GM18909 (cell line): ENCODE measurements around the gene METTL17.
"Not testable (repeated sequence)": the region's sequence is repeated elsewhere in the genome, so short reads cannot be mapped to it uniquely, and the experiment has no call there.

Experiments used
- ATAC-seq: cut with Tn5 transposase; IDR thresholded peaks from one replicate; pipeline ENCODE4 v1.9.1; 2021; ENCODE audit warnings: mild to moderate bottlenecking; ENCODE audit not compliant: unreplicated experiment, poor library complexity

The METTL17 gene

DNA sequence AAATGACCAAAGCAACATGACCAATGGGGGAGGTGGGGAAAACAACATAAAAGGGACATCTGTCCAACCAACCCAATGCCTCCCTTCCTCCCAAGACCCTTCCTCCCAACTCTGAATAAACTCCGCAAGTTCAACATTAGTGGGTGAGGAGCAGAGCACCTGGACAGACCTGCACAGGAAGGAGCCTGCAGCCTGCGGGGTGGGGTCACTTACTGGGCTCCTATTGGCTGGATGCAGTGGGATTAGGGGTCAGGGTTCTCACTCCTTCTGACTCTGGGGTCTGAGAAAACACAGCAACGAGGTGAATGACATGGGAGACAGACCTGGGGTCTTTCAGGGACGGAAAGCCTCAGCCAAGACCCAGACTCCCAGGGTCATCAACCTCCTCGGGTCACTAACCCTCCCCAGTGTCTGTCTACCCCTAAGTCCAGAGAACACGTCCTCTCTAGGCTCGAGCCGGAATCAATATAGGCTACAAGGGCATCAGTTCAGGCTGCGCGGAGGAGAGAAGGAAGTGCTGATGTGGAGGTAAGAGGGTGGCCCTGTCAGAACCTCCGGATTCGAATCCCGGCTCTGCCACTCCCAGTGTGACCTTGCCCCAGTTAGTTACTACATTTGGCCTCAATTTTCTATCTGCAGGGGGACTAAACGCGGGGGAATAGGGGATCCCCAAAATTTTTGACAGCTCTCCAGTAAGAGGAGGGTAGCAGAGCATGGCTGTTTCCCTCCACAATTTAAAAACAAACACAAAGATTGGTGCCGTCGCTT is 34.2 kb downstream of the METTL17 start:
- ATAC-seq: no peak

DNA sequence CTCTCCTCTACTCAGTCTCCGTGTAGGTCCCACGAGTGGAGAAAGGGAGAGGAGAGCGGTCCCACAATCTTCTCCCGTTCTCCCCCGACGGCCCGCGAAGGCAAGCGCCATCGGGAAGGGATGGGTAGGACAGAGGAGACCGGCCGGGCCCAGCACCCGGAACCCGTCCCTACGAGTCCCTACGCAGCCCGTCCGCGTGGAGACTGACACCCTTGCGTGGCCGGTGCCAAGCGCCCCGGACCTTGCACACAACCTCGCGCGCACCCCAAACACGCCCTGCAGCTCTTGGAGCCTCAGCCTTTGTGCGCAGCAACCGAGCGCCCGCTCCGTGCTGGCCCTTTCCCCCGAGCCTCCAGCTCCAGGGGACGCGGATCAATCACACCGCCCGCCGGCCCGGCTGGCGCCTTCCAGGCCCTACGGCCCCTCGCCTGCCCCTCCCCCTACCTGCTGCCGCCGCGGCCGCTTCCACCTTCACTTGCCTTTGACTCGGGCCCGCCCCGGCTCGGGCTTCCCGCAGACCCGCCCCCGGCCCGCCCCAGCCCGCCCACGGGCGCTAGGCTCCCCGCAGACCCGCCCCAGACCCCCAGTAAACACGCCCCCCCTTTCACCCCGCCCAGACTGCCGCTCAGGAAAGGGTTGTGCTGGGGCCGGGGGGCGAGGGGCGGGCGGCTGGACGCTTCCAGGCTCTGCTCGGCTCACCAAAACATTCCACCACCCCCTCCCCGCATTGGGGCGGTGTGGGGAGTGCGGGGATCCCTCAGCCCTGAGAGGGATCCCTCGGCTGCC is 35.0 kb downstream of the METTL17 start, which contains the start of gene NDRG2:
Gene NDRG2, minus strand, starts transcription at position 477 of the 786 bp plus-strand sequence. CDS start 1,746 bp downstream, outside the sequence.
- ATAC-seq: peak; percentile 48

DNA sequence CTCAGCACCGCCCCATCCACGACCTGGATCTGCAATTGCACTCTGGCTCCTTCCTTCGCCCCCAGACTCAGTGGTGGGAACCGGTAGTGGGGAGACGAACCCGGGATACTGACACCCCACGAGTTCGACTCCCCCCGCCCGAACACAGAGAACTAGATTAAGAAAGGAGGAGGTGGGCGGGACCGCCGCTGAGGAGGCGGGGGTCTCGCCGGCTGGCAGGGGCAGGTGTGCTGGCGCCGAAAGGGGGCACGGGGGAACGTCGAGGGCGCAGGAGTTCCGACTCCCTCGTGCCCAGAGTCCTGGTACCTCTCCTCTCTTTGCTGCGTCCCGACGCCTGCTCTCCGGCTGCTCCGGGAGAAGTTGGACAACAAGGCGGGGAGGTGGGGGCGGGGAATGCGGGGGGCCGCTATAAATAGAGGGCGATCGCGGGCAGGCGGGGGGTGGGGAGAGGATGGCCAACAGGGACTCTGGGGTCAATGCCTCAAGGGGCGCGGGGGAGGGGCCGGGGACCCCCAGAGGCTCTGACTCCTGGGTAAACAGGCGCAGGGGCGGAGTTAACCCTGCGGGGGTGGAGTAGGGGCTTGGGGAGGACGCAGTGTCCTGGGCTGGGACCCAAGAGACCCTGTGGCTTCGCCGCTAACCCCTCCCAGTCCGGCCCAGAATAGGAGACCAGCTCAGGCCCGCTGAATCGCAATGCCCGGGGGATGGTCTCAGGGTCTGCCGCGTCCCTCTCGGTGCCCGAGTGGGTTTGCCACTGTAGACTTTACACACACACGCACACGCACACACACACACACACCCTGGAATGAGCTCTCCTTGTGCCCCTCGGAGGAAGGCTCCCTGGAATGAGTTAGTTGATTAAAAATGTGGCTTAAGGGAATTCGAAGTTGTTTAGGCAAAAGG is 35.8 kb downstream of the METTL17 start:
- ATAC-seq: peak; percentile 14

DNA sequence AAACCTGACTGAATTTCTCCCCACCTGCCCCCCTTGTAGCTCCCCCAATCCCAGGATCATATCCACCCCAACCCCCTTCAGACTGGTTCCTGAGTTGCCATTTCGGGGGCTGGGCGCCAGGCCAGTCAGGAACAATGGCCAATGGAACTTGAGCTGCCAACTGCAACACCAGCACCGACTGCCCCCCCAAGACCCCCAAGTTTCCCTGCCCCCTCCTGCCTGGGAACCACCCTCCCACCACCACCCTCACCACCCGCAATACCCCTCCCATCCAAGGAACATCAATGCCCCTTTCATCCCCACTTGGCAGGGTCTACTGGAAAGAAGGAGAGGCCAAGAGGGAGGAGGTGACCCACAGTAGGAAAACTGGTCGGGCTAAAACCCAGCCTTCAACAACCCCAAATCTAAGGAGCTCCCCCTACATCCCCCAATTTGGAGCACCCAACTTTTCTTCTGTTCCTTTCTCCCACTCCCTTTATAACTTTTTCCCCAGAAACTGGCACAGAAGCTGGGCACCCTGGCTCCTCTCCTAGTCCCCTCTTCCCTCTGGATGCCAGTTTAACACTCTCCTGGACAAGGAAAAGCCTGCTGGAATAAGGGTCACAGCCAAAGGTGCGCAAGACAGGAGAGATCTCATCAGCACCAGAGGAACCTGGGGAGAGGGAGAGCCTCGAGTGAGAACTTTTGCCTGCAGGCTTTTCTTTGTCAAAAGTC is 36.7 kb downstream of the METTL17 start:
- ATAC-seq: no peak

DNA sequence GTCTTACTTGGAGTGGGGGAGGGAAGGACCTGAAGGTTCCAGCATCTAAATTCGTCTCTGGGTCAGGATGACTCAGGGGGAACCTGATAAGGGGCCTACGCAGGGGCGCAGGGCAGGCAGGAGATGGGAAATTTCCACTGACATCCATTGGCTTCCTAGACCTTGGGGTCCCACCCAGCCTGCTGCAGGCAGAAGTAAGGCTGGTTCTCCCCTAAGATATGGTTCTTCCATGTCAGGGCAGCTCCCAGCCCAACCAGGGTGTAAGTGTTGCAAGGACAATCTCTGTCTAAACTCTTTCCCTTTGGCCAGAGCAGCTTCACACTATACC is 37.2 kb downstream of the METTL17 start:
- no peak for ATAC-seq

DNA sequence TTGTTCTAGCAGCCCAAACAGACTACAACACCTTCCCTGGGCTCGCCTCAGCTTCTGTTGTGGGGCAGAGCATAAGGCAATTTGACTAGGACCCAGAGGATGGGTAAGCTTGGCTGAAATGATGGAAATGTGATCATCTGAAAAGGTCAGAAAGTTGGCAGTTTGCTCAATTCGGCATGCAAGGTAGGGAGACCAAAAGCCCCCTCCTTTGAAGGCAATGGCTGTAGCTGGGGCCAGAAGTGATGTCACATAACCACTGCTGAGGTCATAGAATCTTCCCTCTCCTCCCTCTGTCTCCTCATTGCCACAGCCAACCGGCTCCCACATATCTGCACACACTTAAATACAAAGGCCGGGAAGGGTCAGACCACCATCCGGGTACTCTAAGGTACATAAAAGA is 40.1 kb downstream of the METTL17 start, which contains the start of gene TPPP2:
Gene TPPP2, plus strand, starts transcription at position 301 of the 400 bp plus-strand sequence. CDS start 365 bp downstream, outside the sequence.
- no peak for ATAC-seq

DNA sequence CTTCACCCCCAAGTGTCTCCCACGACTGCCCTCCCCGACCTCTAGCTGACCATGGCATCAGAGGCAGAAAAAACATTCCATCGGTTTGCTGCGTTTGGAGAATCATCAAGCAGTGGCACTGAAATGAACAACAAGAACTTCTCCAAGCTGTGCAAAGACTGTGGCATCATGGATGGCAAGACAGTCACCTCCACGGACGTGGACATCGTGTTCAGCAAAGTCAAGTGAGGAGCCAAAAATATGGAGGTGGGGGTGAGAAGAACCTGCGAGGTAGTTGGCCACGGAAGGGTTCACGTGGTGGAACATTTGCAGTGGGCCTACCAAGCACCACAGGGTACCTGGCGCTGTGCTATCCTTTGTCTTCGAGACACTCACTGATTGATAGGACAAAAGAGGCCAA is 40.8 kb downstream of the METTL17 start:
- ATAC-seq: no peak

DNA sequence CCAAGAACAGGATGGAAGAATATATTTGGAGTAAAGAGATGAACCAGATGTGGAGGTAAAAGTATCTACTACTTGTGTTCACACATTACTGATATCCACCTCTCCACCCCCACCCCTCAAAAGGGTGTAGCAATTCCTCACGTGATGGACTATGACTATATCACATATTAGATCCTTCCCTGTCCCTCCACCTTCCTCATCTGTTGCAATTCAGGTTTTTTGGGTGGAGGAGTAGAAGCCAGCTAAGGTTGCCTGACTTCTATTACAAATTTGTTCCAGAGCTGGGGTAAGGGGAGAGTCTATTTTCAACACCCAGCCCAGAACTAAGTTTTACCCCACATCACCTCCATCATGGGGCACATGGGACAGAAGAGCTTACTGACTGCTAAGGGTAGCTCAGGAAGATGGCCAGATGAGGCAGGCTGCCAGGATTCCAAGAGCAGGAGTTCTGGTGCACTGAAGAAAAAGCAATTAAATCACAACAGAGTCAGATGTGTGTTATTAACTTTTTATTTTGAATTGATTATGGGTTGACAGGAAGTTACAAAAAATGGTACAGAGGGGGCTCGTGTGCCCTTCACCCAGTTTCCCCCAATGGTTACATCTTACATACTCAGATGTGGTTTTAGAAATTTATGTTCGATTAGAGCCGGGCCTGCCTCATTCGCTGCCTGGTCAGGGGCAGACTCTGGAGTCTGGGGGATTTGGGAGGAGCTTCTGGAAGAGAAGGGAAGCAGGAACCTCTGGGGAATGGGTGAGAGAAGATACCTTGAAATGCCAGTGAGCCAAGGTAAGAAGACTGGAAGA is 42.7 kb downstream of the METTL17 start:
- no peak for ATAC-seq

DNA sequence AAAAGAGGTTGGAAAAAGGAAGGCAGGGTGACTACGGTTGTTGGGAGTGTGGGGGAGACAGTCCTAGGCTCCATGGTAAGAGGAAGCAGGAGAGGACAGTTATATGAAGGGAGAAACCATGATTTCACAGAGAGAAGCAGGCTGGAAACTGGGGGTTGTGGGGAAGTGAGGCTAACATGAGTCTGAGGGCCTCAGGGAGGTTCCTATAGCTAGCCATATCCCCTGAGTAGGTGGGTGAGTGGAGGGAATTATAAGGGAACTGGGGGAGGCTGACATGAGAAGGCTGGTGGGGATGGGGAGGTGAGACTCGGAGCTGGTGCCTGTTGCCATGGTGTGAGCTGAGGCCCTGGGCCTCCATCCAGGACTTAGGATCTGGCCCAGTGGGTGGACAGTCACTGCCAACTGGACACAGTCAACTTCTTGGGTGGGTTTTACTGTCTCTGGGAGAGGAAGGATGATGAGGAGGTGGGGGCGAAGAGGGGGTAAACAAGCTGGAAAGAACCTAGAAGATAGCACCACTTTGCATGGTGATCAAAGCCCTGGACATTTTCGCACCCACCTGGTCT is 43.4 kb downstream of the METTL17 start:
- ATAC-seq: no peak

DNA sequence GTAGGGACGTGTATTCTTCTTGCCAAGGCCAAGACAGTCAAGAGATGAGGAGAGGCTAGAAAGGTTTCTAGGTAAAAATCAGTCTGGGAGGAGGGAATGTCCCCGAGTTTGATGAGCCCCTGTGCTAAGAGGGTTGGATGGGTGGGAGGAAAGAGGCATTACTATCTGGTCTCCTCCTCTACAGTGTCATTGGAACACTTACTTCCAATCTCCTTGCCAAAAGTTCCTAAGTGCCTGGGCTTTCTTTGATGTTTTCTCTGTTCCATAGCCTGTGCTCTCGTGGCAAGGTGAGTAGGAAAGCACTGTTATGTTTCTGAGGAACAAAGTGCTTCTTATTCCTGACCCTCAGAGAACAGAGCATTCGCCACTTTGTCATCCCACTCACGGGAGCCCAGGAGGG is 44.9 kb downstream of the METTL17 start, which contains the start of gene RNASE13:
Gene RNASE13, minus strand, starts transcription at position 101 of the 400 bp plus-strand sequence. CDS start 519 bp downstream, outside the sequence.
- ATAC-seq: no peak

DNA sequence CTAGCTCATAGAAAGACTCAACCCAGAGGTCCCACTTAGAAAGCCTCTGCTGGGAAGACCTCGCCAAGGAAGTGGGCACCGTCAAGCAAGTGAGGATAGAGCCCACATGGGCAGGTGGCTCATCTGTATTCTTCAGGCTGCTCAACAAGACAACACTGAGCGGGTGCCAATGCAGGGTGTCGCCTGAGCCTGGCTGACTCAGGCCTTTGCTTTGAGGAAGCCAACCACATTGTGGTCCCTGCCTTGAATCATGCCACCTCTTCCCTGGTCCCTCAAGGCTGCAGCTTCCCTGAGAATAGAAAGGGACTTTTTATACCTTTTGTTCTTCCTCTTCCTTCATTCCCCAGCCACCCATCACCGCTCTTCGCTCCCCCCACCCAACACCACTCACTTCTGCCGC is 47.0 kb downstream of the METTL17 start:
- no peak for ATAC-seq

DNA sequence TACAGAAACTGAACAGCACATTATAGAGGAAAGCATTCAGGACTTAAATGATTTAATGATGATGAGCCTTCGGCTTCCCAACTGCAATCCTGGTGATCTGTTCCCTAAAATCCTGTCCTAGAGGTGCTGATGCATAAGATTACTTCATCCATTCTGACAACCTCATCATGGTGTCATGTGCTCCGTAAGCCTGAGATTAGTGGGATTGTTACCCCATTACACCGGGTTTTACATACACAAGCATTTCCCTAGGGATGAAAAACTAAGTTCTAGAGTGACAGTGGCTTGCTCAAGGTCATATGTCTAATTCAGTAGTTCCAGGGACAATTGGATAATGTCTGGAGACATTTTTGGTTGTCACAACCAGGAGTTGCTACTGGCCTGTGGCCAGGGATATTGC is 47.4 kb downstream of the METTL17 start:
- no peak for ATAC-seq

DNA sequence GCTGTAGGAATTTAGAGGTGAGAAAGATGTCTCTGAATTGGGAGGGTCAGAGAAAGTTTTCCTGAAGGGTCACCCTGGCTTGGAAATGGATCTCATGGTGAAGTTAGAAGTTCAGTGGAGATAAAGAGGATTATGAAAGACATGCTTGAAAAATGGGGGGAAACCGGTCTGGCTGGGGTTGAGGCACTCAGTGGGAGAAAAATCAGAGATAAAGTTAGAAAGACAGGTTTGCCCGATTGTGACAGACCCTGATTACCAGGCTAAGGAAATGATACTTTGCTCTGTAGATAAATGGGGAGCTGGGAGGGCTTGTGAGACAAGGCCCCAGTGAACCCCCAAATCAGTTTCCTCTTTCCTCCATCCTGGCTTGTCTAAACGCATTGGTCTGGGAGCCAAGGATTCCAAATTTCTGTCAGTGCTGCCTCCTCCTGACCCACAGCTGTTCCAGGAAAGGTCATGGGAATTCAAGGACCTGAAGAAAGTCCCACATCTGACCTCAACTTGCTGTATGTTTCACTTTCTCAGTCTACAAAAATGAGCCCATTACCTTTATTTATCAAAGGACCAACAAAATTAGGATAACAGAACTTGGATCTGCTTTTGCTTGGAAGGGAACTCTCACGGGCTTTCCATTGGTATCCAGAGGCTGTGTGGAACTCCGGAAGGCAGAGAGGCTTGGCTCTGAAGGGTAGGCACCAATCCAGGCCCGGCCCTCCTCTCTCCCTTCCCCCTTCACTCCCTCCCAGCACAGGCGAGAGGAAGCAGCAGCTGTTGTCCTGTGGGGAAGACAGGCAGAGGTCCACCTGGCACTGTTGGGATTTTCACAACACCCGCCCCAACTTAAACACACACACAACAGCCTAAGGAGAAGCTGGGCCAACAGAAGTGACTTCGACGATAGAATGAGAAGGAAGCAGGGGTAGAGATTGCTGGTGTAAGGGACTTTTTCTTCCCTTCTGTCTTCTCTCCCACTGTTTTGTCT is 49.0 kb downstream of the METTL17 start:
- ATAC-seq: no peak

DNA sequence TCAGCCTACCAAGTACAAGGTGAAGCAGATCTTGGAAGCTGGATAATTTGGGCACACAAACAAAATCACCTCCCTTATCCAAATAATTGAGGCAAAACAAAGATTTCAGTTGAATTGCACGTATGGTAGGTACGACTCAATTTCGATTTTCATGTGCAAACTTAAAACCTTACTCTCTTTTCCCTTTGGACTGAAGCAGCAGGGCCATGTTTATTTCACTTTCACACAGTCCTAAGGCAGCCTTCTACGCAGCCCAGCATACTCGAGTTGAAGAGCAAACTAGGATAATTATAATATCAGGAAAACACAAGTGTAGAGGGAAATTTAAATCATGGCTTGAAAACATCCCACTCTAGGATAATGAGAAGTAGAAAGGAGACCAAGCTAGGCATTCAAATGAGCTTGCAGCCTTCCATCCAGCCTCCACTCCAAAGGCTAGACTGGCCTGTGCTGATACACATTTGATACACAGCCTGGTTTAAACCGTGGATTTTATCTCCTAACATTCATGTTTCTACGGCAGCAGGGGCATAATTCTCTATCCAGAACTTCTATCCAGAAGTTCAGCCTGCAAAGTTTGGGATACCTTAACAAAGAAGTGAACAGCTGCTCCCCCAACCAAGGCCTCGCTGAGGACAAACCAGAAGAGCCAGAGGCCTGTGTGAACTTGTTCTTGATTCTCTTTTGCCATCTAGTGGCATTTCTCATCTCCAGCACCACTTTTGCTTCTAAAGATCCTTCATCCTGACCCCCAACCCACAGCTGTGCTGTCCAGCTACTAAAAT is 50.0 kb downstream of the METTL17 start:
- ATAC-seq: no peak

DNA sequence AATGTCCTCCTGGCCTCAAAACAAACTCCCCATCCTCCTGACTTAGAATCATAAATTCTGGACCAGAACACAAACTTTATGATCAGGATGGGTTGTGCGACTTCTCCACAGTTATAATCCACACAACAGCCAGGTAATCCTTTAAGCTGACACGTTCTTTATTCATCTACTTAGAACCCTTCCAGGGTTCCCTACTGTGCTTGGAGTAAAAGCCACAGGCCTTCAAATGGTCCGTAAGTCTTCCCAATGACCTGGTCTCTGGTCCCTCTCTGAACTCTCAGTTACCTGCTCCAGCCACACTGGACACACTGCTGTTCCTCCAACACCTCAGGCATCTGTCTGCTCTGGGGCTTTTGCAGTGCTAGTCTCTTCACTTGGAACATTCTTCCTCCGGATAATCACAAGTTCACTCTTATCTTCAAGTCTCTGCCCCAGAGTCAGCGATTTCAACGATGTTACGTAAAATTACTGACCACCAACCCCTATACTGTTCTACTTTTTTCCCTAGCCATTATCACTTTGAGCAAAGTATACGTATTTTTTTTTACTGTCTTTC is 50.7 kb downstream of the METTL17 start:
- ATAC-seq: no peak

DNA sequence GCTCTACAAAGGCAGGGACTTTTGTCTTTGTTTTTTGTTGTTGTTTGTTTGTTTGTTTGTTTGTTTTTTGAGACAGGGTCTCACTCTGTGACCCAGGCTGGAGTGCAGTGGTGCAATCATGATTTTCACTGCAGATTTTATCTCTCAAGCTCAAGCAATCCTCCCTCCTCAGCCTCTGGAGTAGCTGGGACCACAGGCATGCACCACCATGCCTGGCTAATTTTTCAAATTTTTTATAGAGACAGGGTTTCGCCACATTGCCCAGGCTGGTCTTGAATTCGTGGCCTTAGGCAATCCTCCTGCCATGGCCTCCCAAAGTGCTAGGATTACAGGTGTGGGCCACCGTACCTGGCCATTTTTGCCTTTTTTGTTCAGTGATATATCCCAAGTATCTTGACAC is 51.2 kb downstream of the METTL17 start:
- ATAC-seq: not testable (repeated sequence)
